SH-SY5Y (cell line): ENCODE measurements around the gene ENHO.

Source experiments
- GATA2 ChIP-seq: IDR thresholded peaks from 2 replicates; pipeline ENCODE4 v1.6.1; 2011; ENCODE audit warnings: mild to moderate bottlenecking, low read depth, low read length
- GATA3 ChIP-seq: IDR thresholded peaks from 2 replicates; pipeline ENCODE4 v1.6.1; 2011; ENCODE audit warnings: low read depth, mild to moderate bottlenecking, low read length, moderate library complexity

- TF ChIP-seq GATA2: no peak
- TF ChIP-seq GATA3: no peak
Measured at GRCh38 chr9:34547960-34548611, 25.3 kb upstream of the ENHO start.
